Smooth muscle cell (in vitro differentiated cells): Measurements from ENCODE around the gene SRP14. TPM values are rescaled to one million over a fixed set of nuclear protein-coding genes. Genes with fewer than 3 reads are reported as not detected.
A peak's percentile ranks its signal among the peaks of the same experiment; 100 is the strongest.

Experiments
- DNase-seq: peaks from one replicate; lab custom pipeline; 2025; ENCODE audit not compliant: unreplicated experiment; lab: John Stamatoyannopoulos, UW
- H2AFZ ChIP-seq: fragments of 200-600 bp; sonication (generic); 2 replicates; pipeline ENCODE4 v1.6.0; 2016; ENCODE audit warnings: antibody characterized with exemption, low read depth, mild to moderate bottlenecking
- H3F3A ChIP-seq: fragments of 200-600 bp; sonication (generic); 2 replicates; pipeline ENCODE4 v1.6.0; 2017; ENCODE audit warnings: antibody characterized with exemption, low read depth
- H3K27ac ChIP-seq: fragments of 200-600 bp; sonication (generic); 2 replicates; pipeline ENCODE4 v1.5.1; 2016; ENCODE audit warnings: low read depth, mild to moderate bottlenecking
- H3K27me3 ChIP-seq: fragments of 200-600 bp; sonication (generic); 2 replicates; pipeline ENCODE4 v1.6.1; 2016; ENCODE audit warnings: low read depth, mild to moderate bottlenecking
- H3K36me3 ChIP-seq: fragments of 200-600 bp; sonication (generic); 2 replicates; pipeline ENCODE4 v1.5.1; 2016; ENCODE audit warnings: low read depth
- H3K4me1 ChIP-seq: fragments of 200-600 bp; sonication (generic); 2 replicates; pipeline ENCODE4 v1.5.1; 2016; ENCODE audit warnings: low read depth
- H3K4me2 ChIP-seq: fragments of 200-600 bp; sonication (generic); 2 replicates; pipeline ENCODE4 v1.6.0; 2016; ENCODE audit warnings: mild to moderate bottlenecking
- H3K4me3 ChIP-seq: fragments of 200-600 bp; sonication (generic); 2 replicates; pipeline ENCODE4 v1.5.1; 2016; ENCODE audit warnings: mild to moderate bottlenecking
- H3K79me2 ChIP-seq: fragments of 200-600 bp; sonication (generic); 2 replicates; pipeline ENCODE4 v1.6.0; 2016; ENCODE audit warnings: low read depth, mild to moderate bottlenecking
- H3K9ac ChIP-seq: fragments of 200-600 bp; sonication (generic); 2 replicates; pipeline ENCODE4 v1.6.0; 2016; ENCODE audit warnings: low read depth
- H3K9me3 ChIP-seq: fragments of 200-600 bp; sonication (generic); replicated peaks from 2 replicates; pipeline ENCODE4 v1.5.1; 2016; ENCODE audit warnings: low read depth
- H4K20me1 ChIP-seq: fragments of 200-600 bp; sonication (generic); 2 replicates; pipeline ENCODE4 v1.6.0; 2016; ENCODE audit warnings: low read depth
- CTCF ChIP-seq: fragments of 200-600 bp; sonication (generic); IDR thresholded peaks from 2 replicates; pipeline ENCODE4 v1.5.1; 2017; ENCODE audit warnings: borderline replicate concordance, mild to moderate bottlenecking, antibody characterized with exemption; ENCODE audit not compliant: insufficient read depth, poor library complexity, severe bottlenecking
- WGBS: methylation state at CpG from one replicate; pipeline ENCODE4 v1.1.7; 2016; ENCODE audit warnings: low lambda C conversion rate; 5-methylcytosine and 5-hydroxymethylcytosine counted together
- polyA plus RNA-seq: library from polyadenylated mRNA; unstranded; fragments of >200 nt; fragmentation: Nextera tagmentation; extraction: Ambion mirVana; gene quantifications from 2 replicates; pipeline ENCODE4 v1.2.1, GENCODE V29; 2016
- total RNA-seq: library from RNA; depleted of rRNA; stranded (reverse); fragments of >200 nt; gene quantifications from 2 replicates; pipeline ENCODE4 v1.2.3, GENCODE V29; 2014

SRP14 gene
- total and polyA plus RNA-seq, 2 experiments from 2014 or later = 307 to 726 TPM

- Histone ChIP-seq H3K36me3 (no peaks in the 10 kb centered on the region), H3K4me3 (no peak overlapping the region), H4K20me1 (no peaks in the 10 kb centered on the region), H3K27ac (no peak overlapping the region), H3K4me2 (no peak overlapping the region), H3K27me3 (no peaks in the 10 kb centered on the region), H3K9ac (no peak overlapping the region), H3K4me1 (peaks cover 18% of the 10 kb centered on the region), H3F3A (no peaks in the 10 kb centered on the region), H3K9me3 (no peaks in the 10 kb centered on the region), H2AFZ (no peak overlapping the region), H3K79me2 (no peaks in the 10 kb centered on the region)
- DNase-seq = no peak
- WGBS = 95% methylated on average over 8 of the region's 8 CpGs
- no peak for TF ChIP-seq CTCF
Measured at GRCh38 chr15:40070608-40071218, 31.7 kb upstream of the SRP14 start.

GRCh38 chr15:40070166-40070557 lies 31.2 kb upstream of the SRP14 start:
- Histone ChIP-seq H3K4me3 (no peak overlapping the region), H3K9ac (no peak overlapping the region), H3F3A (no peaks in the 10 kb centered on the region), H3K27me3 (no peaks in the 10 kb centered on the region), H3K36me3 (no peaks in the 10 kb centered on the region), H3K79me2 (no peaks in the 10 kb centered on the region), H3K4me1 (peaks cover 18% of the 10 kb centered on the region), H3K9me3 (no peaks in the 10 kb centered on the region), H2AFZ (no peak overlapping the region), H3K27ac (no peak overlapping the region), H3K4me2 (no peak overlapping the region), H4K20me1 (no peaks in the 10 kb centered on the region)
- DNase-seq = no peak
- no peak for TF ChIP-seq CTCF
- WGBS = 73% methylated on average over 5 of the region's 5 CpGs

GRCh38 chr15:40069178-40070165 lies 30.5 kb upstream of the SRP14 start:
- peak; percentile 9 for DNase-seq

More at GRCh38 chr15:40069178-40070165, 30.5 kb upstream of the SRP14 start:
- no peaks in the 10 kb centered on the region for H3K27me3 ChIP-seq
- no peaks in the 10 kb centered on the region for H3K9me3 ChIP-seq
- H4K20me1 ChIP-seq = no peaks in the 10 kb centered on the region
- H2AFZ ChIP-seq = no peak overlapping the region
- H3K79me2 ChIP-seq = no peaks in the 10 kb centered on the region
- no peak overlapping the region for H3K4me3 ChIP-seq
- TF ChIP-seq CTCF = no peak
- H3K9ac ChIP-seq = no peak overlapping the region
- no peak overlapping the region for H3K27ac ChIP-seq
- 65% methylated on average over 27 of the region's 32 CpGs for WGBS
- peaks cover 19% of the 10 kb centered on the region for H3K4me1 ChIP-seq
- H3K4me2 ChIP-seq = no peak overlapping the region
- H3K36me3 ChIP-seq = no peaks in the 10 kb centered on the region
- no peaks in the 10 kb centered on the region for H3F3A ChIP-seq
